Measurements from ENCODE around the gene PCDHA1.

- no peak for TF ChIP-seq CTCF (IDR thresholded peaks at IDR 0.05; ENCODE audit: insufficient read depth, low read length, poor library complexity, severe bottlenecking)
- TF ChIP-seq EZH2phosphoT487 (conservative IDR thresholded peaks at IDR 0.05; ENCODE audit: low read length) = no peak
These were observed 140.7 kb downstream of the PCDHA1 start for GRCh38 chr5:140926443-140927227.
